SK-N-SH treated with all-trans-retinoic acid at 6 μM for 48 hours (cell line): ENCODE results near the gene VAV3.

ENCODE experiments used
- ATAC-seq: fragments of 200-7000 bp; cut with Tn5 transposase; 3 replicates; pipeline ENCODE4 v1.9.1; 2020; ENCODE audit warnings: mild to moderate bottlenecking, moderate library complexity
- BACH2 ChIP-seq: fragments of 250-450 bp; sonication (Bioruptor Pico); IDR thresholded peaks from 2 replicates; pipeline ENCODE4 v1.9.0; 2021; ENCODE audit warnings: mild to moderate bottlenecking, borderline replicate concordance
- CSDC2 ChIP-seq: fragments of 250-450 bp; sonication (Bioruptor Pico); IDR thresholded peaks from 2 replicates; pipeline ENCODE4 v1.5.0; 2020; ENCODE audit warnings: mild to moderate bottlenecking, moderate library complexity
- GLIS3 ChIP-seq: fragments of 250-450 bp; sonication (Bioruptor Pico); IDR thresholded peaks from 2 replicates; pipeline ENCODE4 v1.5.0; 2020; ENCODE audit warnings: mild to moderate bottlenecking, moderate library complexity
- ISL1 ChIP-seq: fragments of 250-450 bp; sonication (Bioruptor Pico); IDR thresholded peaks from 2 replicates; pipeline ENCODE4 v2.1.2; 2022; ENCODE audit warnings: mild to moderate bottlenecking, moderate library complexity
- OSR1 ChIP-seq: fragments of 250-450 bp; sonication (Bioruptor Pico); IDR thresholded peaks from 2 replicates; pipeline ENCODE4 v1.8.0; 2022; ENCODE audit warnings: moderate library complexity, mild to moderate bottlenecking, inconsistent platforms
- PPARA ChIP-seq: fragments of 250-450 bp; sonication (Bioruptor Pico); IDR thresholded peaks from 2 replicates; pipeline ENCODE4 v1.5.0; 2020; ENCODE audit warnings: mild to moderate bottlenecking, borderline replicate concordance
- RARB ChIP-seq: fragments of 250-450 bp; sonication (Bioruptor Pico); IDR thresholded peaks from 2 replicates; pipeline ENCODE4 v1.8.0; 2021; ENCODE audit warnings: mild to moderate bottlenecking, moderate library complexity
- SNAI2 ChIP-seq: fragments of 250-450 bp; sonication (Bioruptor Pico); IDR thresholded peaks from 2 replicates; pipeline ENCODE4 v1.5.0; 2020; ENCODE audit warnings: mild to moderate bottlenecking, moderate library complexity
- TCF4 ChIP-seq: fragments of 250-450 bp; sonication (Bioruptor Pico); IDR thresholded peaks from 2 replicates; pipeline ENCODE4 v1.8.0; 2021; ENCODE audit warnings: mild to moderate bottlenecking, moderate library complexity, borderline replicate concordance
- TOX ChIP-seq: fragments of 250-450 bp; sonication (Bioruptor Pico); IDR thresholded peaks from 2 replicates; pipeline ENCODE4 v1.8.0; 2021; ENCODE audit warnings: mild to moderate bottlenecking, moderate library complexity, borderline replicate concordance
- ZFP3 ChIP-seq: fragments of 250-450 bp; sonication (Bioruptor Pico); IDR thresholded peaks from 2 replicates; pipeline ENCODE4 v1.5.0; 2020; ENCODE audit warnings: mild to moderate bottlenecking, moderate library complexity
- ZNF565 ChIP-seq: fragments of 450-650 bp; formaldehyde crosslinking; conservative IDR thresholded peaks from 2 replicates; pipeline ENCODE4 v1.5.0; 2020; ENCODE audit warnings: low read depth, mild to moderate bottlenecking, moderate library complexity
- ZNF70 ChIP-seq: fragments of 450-650 bp; formaldehyde crosslinking; IDR thresholded peaks from 2 replicates; pipeline ENCODE4 v1.5.0; 2020; ENCODE audit warnings: mild to moderate bottlenecking, moderate library complexity
- ZNF8 ChIP-seq: fragments of 450-650 bp; formaldehyde crosslinking; IDR thresholded peaks from 2 replicates; pipeline ENCODE4 v1.5.0; 2020; ENCODE audit warnings: mild to moderate bottlenecking, moderate library complexity
- TF ChIP-seq, protein P1 (sequence below): fragments of 250-450 bp; sonication (Bioruptor Pico); IDR thresholded peaks from 2 replicates; pipeline ENCODE4 v1.5.1; 2020; ENCODE audit warnings: low read depth, mild to moderate bottlenecking, moderate library complexity
- TF ChIP-seq, protein P2 (sequence below): fragments of 250-450 bp; sonication (Bioruptor Pico); IDR thresholded peaks from 2 replicates; pipeline ENCODE4 v1.8.0; 2021; ENCODE audit warnings: low read depth, mild to moderate bottlenecking, moderate library complexity, borderline replicate concordance
- TF ChIP-seq, protein P3 (sequence below): fragments of 250-450 bp; sonication (Bioruptor Pico); IDR thresholded peaks from 2 replicates; pipeline ENCODE4 v1.5.1; 2021; ENCODE audit warnings: mild to moderate bottlenecking, moderate library complexity
- TF ChIP-seq, protein P4 (sequence below): fragments of 250-450 bp; sonication (Bioruptor Pico); IDR thresholded peaks from 2 replicates; pipeline ENCODE4 v1.8.0; 2020; ENCODE audit warnings: mild to moderate bottlenecking, moderate library complexity, borderline replicate concordance
- TF ChIP-seq, protein P5 (sequence below): fragments of 250-450 bp; sonication (Bioruptor Pico); IDR thresholded peaks from 2 replicates; pipeline ENCODE4 v1.5.0; 2020; ENCODE audit warnings: mild to moderate bottlenecking, moderate library complexity

Gene VAV3

DNA sequence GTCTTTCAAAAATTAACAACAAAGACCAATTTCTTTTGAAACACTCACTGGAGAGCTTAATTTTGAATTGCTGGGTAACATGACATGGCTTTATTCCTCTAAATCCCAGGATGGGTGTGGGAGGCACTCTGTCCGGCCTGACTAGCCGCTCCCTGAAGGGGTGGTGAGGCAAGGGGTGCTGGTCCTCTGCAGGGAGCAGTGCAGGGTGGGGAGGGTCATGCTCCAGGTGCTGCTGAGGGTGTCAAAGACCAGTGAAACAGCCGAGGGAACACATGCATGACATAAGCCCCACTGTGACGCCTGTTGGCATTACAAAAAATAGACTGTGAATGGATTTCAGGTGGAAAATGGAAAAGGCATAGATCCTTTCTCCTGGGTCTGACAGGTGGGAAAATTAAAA lies 223.7 kb downstream of the VAV3 start (continued):
- TF ChIP-seq ZNF565 (CRISPR knock-in tag), result no peak
- TF ChIP-seq GLIS3 (CRISPR knock-in tag), result no peak
- TF ChIP-seq, all 23 proteins: peak for 0

DNA sequence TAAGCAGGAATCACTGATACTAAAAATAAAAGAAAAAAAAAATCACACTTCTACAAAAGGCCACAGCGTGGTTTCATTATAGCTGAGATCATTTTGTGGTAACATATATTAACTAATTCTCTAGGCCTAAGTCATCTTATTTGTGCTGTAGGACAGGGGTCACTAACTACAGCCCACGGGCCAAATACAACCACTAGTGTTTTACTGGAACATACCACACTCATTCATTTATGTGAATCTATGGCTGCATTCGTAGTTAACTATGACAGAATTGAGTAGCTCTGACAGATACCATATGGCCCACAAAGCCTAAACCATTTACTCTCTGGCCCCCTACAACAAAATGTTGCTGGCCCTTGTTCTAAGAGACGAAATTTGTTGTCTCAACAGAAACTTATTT lies 224.4 kb downstream of the VAV3 start:
- TF ChIP-seq CSDC2 (CRISPR knock-in tag) (no peak), ZNF70 (CRISPR knock-in tag) (no peak), PPARA (no peak), TCF4 (CRISPR knock-in tag) (no peak), OSR1 (CRISPR knock-in tag) (no peak), RARB (CRISPR knock-in tag) (no peak), ZNF8 (CRISPR knock-in tag) (no peak), BACH2 (CRISPR knock-in tag) (no peak), TOX (CRISPR knock-in tag) (no peak)
- TF ChIP-seq, protein P1, sequence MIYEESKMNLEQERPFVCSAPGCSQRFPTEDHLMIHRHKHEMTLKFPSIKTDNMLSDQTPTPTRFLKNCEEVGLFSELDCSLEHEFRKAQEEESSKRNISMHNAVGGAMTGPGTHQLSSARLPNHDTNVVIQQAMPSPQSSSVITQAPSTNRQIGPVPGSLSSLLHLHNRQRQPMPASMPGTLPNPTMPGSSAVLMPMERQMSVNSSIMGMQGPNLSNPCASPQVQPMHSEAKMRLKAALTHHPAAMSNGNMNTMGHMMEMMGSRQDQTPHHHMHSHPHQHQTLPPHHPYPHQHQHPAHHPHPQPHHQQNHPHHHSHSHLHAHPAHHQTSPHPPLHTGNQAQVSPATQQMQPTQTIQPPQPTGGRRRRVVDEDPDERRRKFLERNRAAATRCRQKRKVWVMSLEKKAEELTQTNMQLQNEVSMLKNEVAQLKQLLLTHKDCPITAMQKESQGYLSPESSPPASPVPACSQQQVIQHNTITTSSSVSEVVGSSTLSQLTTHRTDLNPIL (CRISPR knock-in tag), result no peak
- TF ChIP-seq, protein P2, sequence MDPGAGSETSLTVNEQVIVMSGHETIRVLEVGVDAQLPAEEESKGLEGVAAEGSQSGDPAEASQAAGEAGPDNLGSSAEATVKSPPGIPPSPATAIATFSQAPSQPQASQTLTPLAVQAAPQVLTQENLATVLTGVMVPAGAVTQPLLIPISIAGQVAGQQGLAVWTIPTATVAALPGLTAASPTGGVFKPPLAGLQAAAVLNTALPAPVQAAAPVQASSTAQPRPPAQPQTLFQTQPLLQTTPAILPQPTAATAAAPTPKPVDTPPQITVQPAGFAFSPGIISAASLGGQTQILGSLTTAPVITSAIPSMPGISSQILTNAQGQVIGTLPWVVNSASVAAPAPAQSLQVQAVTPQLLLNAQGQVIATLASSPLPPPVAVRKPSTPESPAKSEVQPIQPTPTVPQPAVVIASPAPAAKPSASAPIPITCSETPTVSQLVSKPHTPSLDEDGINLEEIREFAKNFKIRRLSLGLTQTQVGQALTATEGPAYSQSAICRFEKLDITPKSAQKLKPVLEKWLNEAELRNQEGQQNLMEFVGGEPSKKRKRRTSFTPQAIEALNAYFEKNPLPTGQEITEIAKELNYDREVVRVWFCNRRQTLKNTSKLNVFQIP (CRISPR knock-in tag), result no peak
- TF ChIP-seq, protein P3, sequence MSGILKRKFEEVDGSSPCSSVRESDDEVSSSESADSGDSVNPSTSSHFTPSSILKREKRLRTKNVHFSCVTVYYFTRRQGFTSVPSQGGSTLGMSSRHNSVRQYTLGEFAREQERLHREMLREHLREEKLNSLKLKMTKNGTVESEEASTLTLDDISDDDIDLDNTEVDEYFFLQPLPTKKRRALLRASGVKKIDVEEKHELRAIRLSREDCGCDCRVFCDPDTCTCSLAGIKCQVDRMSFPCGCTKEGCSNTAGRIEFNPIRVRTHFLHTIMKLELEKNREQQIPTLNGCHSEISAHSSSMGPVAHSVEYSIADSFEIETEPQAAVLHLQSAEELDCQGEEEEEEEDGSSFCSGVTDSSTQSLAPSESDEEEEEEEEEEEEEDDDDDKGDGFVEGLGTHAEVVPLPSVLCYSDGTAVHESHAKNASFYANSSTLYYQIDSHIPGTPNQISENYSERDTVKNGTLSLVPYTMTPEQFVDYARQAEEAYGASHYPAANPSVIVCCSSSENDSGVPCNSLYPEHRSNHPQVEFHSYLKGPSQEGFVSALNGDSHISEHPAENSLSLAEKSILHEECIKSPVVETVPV (CRISPR knock-in tag), result no peak
- TF ChIP-seq, protein P4, sequence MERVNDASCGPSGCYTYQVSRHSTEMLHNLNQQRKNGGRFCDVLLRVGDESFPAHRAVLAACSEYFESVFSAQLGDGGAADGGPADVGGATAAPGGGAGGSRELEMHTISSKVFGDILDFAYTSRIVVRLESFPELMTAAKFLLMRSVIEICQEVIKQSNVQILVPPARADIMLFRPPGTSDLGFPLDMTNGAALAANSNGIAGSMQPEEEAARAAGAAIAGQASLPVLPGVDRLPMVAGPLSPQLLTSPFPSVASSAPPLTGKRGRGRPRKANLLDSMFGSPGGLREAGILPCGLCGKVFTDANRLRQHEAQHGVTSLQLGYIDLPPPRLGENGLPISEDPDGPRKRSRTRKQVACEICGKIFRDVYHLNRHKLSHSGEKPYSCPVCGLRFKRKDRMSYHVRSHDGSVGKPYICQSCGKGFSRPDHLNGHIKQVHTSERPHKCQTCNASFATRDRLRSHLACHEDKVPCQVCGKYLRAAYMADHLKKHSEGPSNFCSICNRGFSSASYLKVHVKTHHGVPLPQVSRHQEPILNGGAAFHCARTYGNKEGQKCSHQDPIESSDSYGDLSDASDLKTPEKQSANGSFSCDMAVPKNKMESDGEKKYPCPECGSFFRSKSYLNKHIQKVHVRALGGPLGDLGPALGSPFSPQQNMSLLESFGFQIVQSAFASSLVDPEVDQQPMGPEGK, result no peak
- TF ChIP-seq, all 23 proteins: peak for 0
- no peak for ATAC-seq

DNA sequence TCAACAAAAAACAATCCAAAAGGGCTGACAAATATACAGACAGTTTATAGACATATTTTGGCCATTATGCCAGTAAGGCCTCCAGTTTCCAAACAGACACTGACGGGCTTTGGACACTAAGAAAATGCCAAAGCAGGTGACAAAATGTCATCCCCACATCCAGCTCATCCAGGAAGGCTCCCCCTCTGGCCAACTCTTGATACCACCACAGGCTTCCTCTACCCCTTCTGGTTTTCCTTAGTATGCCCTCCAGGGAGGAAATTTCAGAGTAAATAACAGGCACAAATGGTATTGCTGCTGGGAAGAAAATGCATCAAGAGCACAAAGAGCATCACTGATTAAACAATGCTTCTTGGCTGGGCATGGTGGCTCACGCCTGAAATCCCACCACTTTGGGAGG lies 225.3 kb downstream of the VAV3 start:
- TF ChIP-seq, protein P2 (CRISPR knock-in tag), result no peak
- TF ChIP-seq SNAI2 (CRISPR knock-in tag) (no peak), ISL1 (CRISPR knock-in tag) (no peak), ZFP3 (no peak), OSR1 (CRISPR knock-in tag) (no peak), CSDC2 (CRISPR knock-in tag) (no peak)
- TF ChIP-seq, protein P5, sequence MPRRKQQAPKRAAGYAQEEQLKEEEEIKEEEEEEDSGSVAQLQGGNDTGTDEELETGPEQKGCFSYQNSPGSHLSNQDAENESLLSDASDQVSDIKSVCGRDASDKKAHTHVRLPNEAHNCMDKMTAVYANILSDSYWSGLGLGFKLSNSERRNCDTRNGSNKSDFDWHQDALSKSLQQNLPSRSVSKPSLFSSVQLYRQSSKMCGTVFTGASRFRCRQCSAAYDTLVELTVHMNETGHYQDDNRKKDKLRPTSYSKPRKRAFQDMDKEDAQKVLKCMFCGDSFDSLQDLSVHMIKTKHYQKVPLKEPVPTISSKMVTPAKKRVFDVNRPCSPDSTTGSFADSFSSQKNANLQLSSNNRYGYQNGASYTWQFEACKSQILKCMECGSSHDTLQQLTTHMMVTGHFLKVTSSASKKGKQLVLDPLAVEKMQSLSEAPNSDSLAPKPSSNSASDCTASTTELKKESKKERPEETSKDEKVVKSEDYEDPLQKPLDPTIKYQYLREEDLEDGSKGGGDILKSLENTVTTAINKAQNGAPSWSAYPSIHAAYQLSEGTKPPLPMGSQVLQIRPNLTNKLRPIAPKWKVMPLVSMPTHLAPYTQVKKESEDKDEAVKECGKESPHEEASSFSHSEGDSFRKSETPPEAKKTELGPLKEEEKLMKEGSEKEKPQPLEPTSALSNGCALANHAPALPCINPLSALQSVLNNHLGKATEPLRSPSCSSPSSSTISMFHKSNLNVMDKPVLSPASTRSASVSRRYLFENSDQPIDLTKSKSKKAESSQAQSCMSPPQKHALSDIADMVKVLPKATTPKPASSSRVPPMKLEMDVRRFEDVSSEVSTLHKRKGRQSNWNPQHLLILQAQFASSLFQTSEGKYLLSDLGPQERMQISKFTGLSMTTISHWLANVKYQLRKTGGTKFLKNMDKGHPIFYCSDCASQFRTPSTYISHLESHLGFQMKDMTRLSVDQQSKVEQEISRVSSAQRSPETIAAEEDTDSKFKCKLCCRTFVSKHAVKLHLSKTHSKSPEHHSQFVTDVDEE (CRISPR knock-in tag), result no peak
- no peak for ATAC-seq
